ENCODE results near the gene PNCK. TPM values are rescaled to one million over a fixed set of nuclear protein-coding genes. Genes with fewer than 3 reads are reported as not detected.

The PNCK gene
- total RNA-seq, 1 experiment from 2014 or later: not detected

DNA sequence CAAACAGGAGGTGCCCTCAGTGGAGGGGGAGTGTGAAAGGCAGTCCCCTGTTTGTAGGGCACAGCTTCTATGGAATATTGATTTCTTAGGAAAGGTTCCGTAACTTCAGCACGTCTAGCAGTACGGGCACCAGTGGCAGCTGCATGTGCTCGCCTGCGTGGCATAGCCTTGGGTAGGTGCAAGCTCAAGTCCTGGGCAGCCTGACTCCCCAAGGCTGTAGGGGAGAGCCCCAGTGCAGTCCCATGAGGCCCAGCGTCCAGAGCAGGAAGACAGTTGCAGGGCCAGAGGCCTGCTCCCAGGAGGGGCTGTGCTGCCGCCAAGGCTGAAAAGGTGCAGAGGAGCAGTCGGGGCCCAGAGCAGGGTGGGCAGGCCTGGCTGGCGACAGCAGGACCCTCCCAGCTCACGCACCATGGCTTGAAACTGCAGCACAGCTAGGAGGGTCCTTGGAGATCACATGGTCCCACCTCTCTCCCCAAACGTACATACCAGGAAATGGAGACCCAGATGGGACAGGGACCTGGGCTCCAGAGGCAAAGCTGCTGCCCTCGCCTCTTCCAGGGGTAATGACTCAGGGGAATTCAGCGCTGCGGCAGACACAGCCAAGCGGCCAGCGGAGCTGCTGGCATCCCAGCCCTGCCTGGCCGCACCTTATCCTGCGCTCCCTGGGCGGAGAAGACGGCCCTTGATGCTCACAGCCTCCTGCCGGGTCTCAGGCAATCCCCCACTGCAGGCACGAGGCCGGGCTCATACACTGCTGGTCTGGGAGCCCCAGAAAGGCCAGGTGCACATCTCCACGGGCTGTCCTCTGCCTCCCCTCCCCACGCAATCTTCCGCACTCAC lies 32.7 kb downstream of the PNCK start:
- ChIA-PET CTCF (no interaction called here), POLR2A (no interaction called here)
- Histone ChIP-seq H3K4me1 (peaks cover 15% of the 10 kb centered on the region), H3K36me3 (ENCODE audit: control insufficient read depth, insufficient read depth, low read length) (no peaks in the 10 kb centered on the region), H3K4me3 (ENCODE audit: low read depth, low read length) (no peak overlapping the region), H3K27me3 (replicated peaks; ENCODE audit: control insufficient read depth, insufficient read depth, low read length) (no peaks in the 10 kb centered on the region), H3K9me3 (no peaks in the 10 kb centered on the region)
- Mint-ChIP-seq H3K4me3 (ENCODE audit: unreplicated experiment) (no peak overlapping the region), H3K27ac (ENCODE audit: unreplicated experiment) (no peak overlapping the region), H3K4me1 (ENCODE audit: low read depth, unreplicated experiment) (peaks cover 6% of the 10 kb centered on the region), H3K36me3 (ENCODE audit: insufficient read depth, unreplicated experiment) (no peaks in the 10 kb centered on the region), H3K9me3 (ENCODE audit: unreplicated experiment) (no peaks in the 10 kb centered on the region), H3K27me3 (ENCODE audit: insufficient read depth, unreplicated experiment) (peaks cover 4% of the 10 kb centered on the region)
- TF ChIP-seq, protein P1, sequence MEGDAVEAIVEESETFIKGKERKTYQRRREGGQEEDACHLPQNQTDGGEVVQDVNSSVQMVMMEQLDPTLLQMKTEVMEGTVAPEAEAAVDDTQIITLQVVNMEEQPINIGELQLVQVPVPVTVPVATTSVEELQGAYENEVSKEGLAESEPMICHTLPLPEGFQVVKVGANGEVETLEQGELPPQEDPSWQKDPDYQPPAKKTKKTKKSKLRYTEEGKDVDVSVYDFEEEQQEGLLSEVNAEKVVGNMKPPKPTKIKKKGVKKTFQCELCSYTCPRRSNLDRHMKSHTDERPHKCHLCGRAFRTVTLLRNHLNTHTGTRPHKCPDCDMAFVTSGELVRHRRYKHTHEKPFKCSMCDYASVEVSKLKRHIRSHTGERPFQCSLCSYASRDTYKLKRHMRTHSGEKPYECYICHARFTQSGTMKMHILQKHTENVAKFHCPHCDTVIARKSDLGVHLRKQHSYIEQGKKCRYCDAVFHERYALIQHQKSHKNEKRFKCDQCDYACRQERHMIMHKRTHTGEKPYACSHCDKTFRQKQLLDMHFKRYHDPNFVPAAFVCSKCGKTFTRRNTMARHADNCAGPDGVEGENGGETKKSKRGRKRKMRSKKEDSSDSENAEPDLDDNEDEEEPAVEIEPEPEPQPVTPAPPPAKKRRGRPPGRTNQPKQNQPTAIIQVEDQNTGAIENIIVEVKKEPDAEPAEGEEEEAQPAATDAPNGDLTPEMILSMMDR (IDR thresholded peaks at IDR 0.05; ENCODE audit: insufficient read depth in 1 of 2, low read depth in 1 of 2, low read length in 1 of 2, severe bottlenecking in 1 of 2, unreplicated experiment in 1 of 2): no peak
- BruUV-seq (replicated peaks): no TSS peak
- intact Hi-C loops (cut with micrococcal nuclease; ENCODE audit: unreplicated experiment): no loop called here
- no peak for DNase-seq

DNA sequence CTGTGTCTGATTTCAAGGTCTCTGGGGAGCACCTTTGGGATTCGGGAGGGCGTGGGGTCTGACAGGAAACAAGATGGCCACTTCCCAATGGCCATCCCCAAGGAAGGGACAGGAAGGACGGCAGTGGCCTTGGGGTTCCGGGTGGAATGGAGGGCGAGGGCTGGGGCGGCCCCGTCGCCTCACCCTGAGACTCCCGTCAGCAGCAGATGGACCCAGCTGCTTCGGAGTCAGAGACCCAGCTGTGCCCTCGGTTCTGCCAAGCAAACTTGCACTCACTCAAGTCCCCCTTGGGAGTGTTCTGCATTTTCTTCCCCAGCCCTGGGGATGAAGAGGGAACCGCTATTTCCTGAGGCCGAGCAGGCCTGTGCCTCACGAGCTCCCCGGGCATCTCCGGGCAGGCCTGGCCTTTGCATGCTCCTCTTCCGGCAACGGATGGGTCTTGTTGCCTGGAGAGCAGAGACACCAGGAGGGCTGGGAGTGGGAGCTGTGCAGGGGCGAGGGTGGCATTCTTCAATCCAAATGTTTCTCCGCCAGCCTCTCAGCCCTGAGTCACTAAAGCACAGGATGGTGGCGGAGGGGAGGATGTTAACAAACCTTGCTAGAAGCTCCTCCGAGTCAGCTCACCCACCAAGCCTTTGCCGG lies 33.4 kb downstream of the PNCK start:
- no peaks in the 10 kb centered on the region for H3K9me3 Mint-ChIP-seq (ENCODE audit: unreplicated experiment)
- TF ChIP-seq, protein P1 (IDR thresholded peaks at IDR 0.05; ENCODE audit: insufficient read depth in 1 of 2, low read depth in 1 of 2, low read length in 1 of 2, severe bottlenecking in 1 of 2, unreplicated experiment in 1 of 2): no peak
- BruUV-seq (replicated peaks): no TSS peak
- Histone ChIP-seq H3K4me1 (peaks cover 7% of the 10 kb centered on the region), H3K27me3 (replicated peaks; ENCODE audit: control insufficient read depth, insufficient read depth, low read length) (no peaks in the 10 kb centered on the region), H3K4me3 (ENCODE audit: low read depth, low read length) (no peak overlapping the region), H3K9me3 (no peaks in the 10 kb centered on the region), H3K36me3 (ENCODE audit: control insufficient read depth, insufficient read depth, low read length) (no peaks in the 10 kb centered on the region)
- CTCF ChIA-PET: no interaction called here
- intact Hi-C loops (cut with micrococcal nuclease; ENCODE audit: unreplicated experiment): no loop called here
- H3K4me1 Mint-ChIP-seq (ENCODE audit: low read depth, unreplicated experiment): peaks cover 7% of the 10 kb centered on the region
- H3K4me3 Mint-ChIP-seq (ENCODE audit: unreplicated experiment): no peak overlapping the region
- H3K27me3 Mint-ChIP-seq (ENCODE audit: insufficient read depth, unreplicated experiment): peaks cover 4% of the 10 kb centered on the region
- no peak overlapping the region for H3K27ac Mint-ChIP-seq (ENCODE audit: unreplicated experiment)
- no peak for DNase-seq
- POLR2A ChIA-PET: no interaction called here
- H3K36me3 Mint-ChIP-seq (ENCODE audit: insufficient read depth, unreplicated experiment): no peaks in the 10 kb centered on the region

DNA sequence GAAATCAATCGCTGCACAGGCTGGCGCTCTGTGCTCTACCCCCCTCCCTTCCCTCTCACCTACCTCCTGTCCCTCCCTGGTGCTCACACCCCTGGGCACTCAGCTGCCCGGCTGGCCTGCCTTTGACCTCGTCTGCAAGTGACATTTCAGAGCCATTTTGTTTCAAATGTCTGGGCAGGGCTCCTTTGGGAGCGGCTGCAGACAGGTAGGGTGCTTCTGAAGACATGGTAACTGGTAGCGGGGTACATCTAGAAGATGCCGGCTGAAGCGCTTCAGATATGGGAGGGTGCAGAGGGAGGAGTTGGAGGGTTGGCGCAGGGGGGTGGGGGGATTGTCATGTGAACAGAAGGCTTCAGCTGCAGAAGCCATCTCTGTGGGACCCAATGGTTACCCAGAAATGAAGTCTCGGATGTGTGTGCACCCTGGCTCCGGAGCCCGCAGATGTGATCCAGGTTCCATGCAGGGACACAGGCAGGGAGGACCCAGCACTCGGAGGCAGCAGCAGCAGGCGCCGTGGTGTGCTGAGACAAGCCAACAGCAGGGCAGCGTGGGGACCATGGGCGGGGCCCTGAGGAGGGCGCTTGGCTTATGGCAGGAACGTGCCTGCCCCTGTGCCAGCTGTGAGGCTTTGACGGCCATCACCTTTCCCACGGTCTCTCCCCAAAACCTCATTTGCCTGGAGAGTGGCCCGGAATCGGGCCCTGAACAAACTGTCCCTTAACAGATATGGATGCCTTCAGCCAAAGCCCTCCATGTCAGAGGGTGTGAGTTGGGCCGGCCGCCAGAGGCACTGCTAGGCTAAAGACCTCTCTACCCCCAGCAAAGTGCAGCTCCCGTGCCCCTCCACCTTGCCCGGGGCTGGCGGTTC lies 34.2 kb downstream of the PNCK start:
- intact Hi-C loops (cut with micrococcal nuclease; ENCODE audit: unreplicated experiment): no loop called here
- peaks cover 14% of the 10 kb centered on the region for H3K4me1 Mint-ChIP-seq (ENCODE audit: low read depth, unreplicated experiment)
- H3K36me3 Mint-ChIP-seq (ENCODE audit: insufficient read depth, unreplicated experiment): no peaks in the 10 kb centered on the region
- Histone ChIP-seq H3K27me3 (replicated peaks; ENCODE audit: control insufficient read depth, insufficient read depth, low read length) (no peaks in the 10 kb centered on the region), H3K36me3 (ENCODE audit: control insufficient read depth, insufficient read depth, low read length) (no peaks in the 10 kb centered on the region), H3K4me3 (ENCODE audit: low read depth, low read length) (no peak overlapping the region), H3K9me3 (no peaks in the 10 kb centered on the region), H3K4me1 (no peaks in the 10 kb centered on the region)
- no TSS peak for BruUV-seq (replicated peaks)
- no peaks in the 10 kb centered on the region for H3K9me3 Mint-ChIP-seq (ENCODE audit: unreplicated experiment)
- H3K27me3 Mint-ChIP-seq (ENCODE audit: insufficient read depth, unreplicated experiment): peaks cover 4% of the 10 kb centered on the region
- DNase-seq: no peak
- TF ChIP-seq, protein P1 (IDR thresholded peaks at IDR 0.05; ENCODE audit: insufficient read depth in 1 of 2, low read depth in 1 of 2, low read length in 1 of 2, severe bottlenecking in 1 of 2, unreplicated experiment in 1 of 2): no peak
- ChIA-PET CTCF (no interaction called here), POLR2A (no interaction called here)
- no peak overlapping the region for H3K27ac Mint-ChIP-seq (ENCODE audit: unreplicated experiment)
- no peak overlapping the region for H3K4me3 Mint-ChIP-seq (ENCODE audit: unreplicated experiment)
